DOHH2 (cell line): ENCODE data around the gene MTHFD1.

Experiments used
- H3F3A ChIP-seq: fragments of 200-600 bp; sonication (generic), shearing (Covaris generic); 2 replicates; pipeline ENCODE4 v1.6.0; 2016; ENCODE audit warnings: antibody characterized with exemption, mild to moderate bottlenecking; ENCODE audit not compliant: control insufficient read depth, insufficient read depth
- H3K27ac ChIP-seq: fragments of 200-600 bp; sonication (generic); 2 replicates; pipeline ENCODE4 v1.5.1; 2014; ENCODE audit warnings: low read depth, mild to moderate bottlenecking, low read length, moderate library complexity
- H3K27me3 ChIP-seq: fragments of 200-600 bp; sonication (generic); 2 replicates; pipeline ENCODE4 v1.6.1; 2014; ENCODE audit warnings: mild to moderate bottlenecking, low read length, mixed read lengths; ENCODE audit not compliant: control insufficient read depth
- H3K36me3 ChIP-seq: fragments of 200-600 bp; sonication (generic); 2 replicates; pipeline ENCODE4 v1.6.1; 2014; ENCODE audit warnings: mild to moderate bottlenecking, low read length, moderate library complexity, mixed read lengths; ENCODE audit not compliant: control insufficient read depth
- H3K4me1 ChIP-seq: fragments of 200-600 bp; sonication (generic); 2 replicates; pipeline ENCODE4 v1.6.1; 2014; ENCODE audit warnings: mild to moderate bottlenecking, low read length, mixed read lengths; ENCODE audit not compliant: control insufficient read depth
- H3K4me2 ChIP-seq: fragments of 200-600 bp; sonication (generic); 2 replicates; pipeline ENCODE4 v1.6.0; 2014; ENCODE audit warnings: mild to moderate bottlenecking, low read length, moderate library complexity
- H3K4me3 ChIP-seq: fragments of 200-600 bp; sonication (generic); 2 replicates; pipeline ENCODE4 v1.5.1; 2014; ENCODE audit warnings: mild to moderate bottlenecking, low read length, mixed read lengths
- H3K79me2 ChIP-seq: fragments of 200-600 bp; sonication (generic); 2 replicates; pipeline ENCODE4 v1.6.1; 2014; ENCODE audit warnings: mild to moderate bottlenecking, low read length, mixed read lengths; ENCODE audit not compliant: control insufficient read depth
- H3K9me2 ChIP-seq: fragments of 200-600 bp; sonication (generic); replicated peaks from 2 replicates; pipeline ENCODE4 v1.6.1; 2014; ENCODE audit warnings: mild to moderate bottlenecking, low read length, mixed read lengths; ENCODE audit not compliant: control insufficient read depth
- H3K9me3 ChIP-seq: fragments of 200-600 bp; sonication (generic); 2 replicates; pipeline ENCODE4 v1.6.1; 2014; ENCODE audit warnings: antibody characterized with exemption, low read length, mixed read lengths; ENCODE audit not compliant: control insufficient read depth, insufficient read depth
- H4K20me1 ChIP-seq: fragments of 200-600 bp; sonication (generic); 2 replicates; pipeline ENCODE4 v1.6.0; 2014; ENCODE audit warnings: low read depth, mild to moderate bottlenecking, antibody characterized with exemption, low read length, moderate library complexity; ENCODE audit not compliant: control insufficient read depth, insufficient read depth
- CTCF ChIP-seq: fragments of 200-600 bp; sonication (generic); IDR thresholded peaks from one replicate; pipeline ENCODE4 v1.5.1; 2014; ENCODE audit warnings: antibody characterized with exemption, mild to moderate bottlenecking, low read depth, low read length; ENCODE audit not compliant: poor library complexity, severe bottlenecking
- EZH2phosphoT487 ChIP-seq: fragments of 200-600 bp; sonication (generic); IDR thresholded peaks from 2 replicates; pipeline ENCODE4 v1.6.1; 2017; ENCODE audit warnings: borderline replicate concordance, mild to moderate bottlenecking, antibody characterized with exemption, low read length, moderate library complexity, mixed read lengths

The MTHFD1 gene

GRCh38 chr14:64506721-64507120 is 118.6 kb downstream of the MTHFD1 start:
- H3K27me3 ChIP-seq: no peaks in the 10 kb centered on the region; the same call in 1 of the 2 replicates
- H4K20me1 ChIP-seq: peaks cover 20% of the 10 kb centered on the region
- peaks cover 88% of the 10 kb centered on the region for H3K79me2 ChIP-seq
- peaks cover 52% of the 10 kb centered on the region for H3K36me3 ChIP-seq
- no peaks in the 10 kb centered on the region for H3K9me3 ChIP-seq
- H3K9me2 ChIP-seq: no peaks in the 10 kb centered on the region
- H3K4me1 ChIP-seq: peaks cover 58% of the 10 kb centered on the region
- H3K4me2 ChIP-seq: peak overlapping the region; percentile 90
- peak overlapping the region; percentile 87 for H3K4me3 ChIP-seq
- peak overlapping the region; percentile 95 for H3K27ac ChIP-seq
- peaks cover 23% of the 10 kb centered on the region for H3F3A ChIP-seq
- TF ChIP-seq EZH2phosphoT487 (no peak), CTCF (no peak)

GRCh38 chr14:64507376-64508156 is 119.4 kb downstream of the MTHFD1 start:
- Histone ChIP-seq H3K4me1 (peaks cover 55% of the 10 kb centered on the region), H3K9me2 (no peaks in the 10 kb centered on the region), H3K4me3 (peak overlapping the region; percentile 87), H4K20me1 (peaks cover 26% of the 10 kb centered on the region), H3K36me3 (peaks cover 50% of the 10 kb centered on the region), H3F3A (peaks cover 23% of the 10 kb centered on the region), H3K4me2 (peak overlapping the region; percentile 90), H3K79me2 (peaks cover 88% of the 10 kb centered on the region), H3K27ac (0 out of 2 replicates have a peak overlapping the region, but pooled peaks have one; percentile 95), H3K27me3 (no peaks in the 10 kb centered on the region; the same call in 1 of the 2 replicates), H3K9me3 (no peaks in the 10 kb centered on the region)
- TF ChIP-seq CTCF (no peak), EZH2phosphoT487 (no peak)

GRCh38 chr14:64508215-64508776 is 120.1 kb downstream of the MTHFD1 start:
- Histone ChIP-seq H3K27ac (peak overlapping the region; percentile 18), H3F3A (peaks cover 18% of the 10 kb centered on the region), H3K4me1 (peaks cover 55% of the 10 kb centered on the region), H3K27me3 (no peaks in the 10 kb centered on the region; the same call in 1 of the 2 replicates), H3K4me2 (peak overlapping the region; percentile 90), H4K20me1 (peaks cover 34% of the 10 kb centered on the region), H3K9me2 (no peaks in the 10 kb centered on the region), H3K9me3 (no peaks in the 10 kb centered on the region), H3K36me3 (peaks cover 50% of the 10 kb centered on the region), H3K4me3 (peak overlapping the region; percentile 87), H3K79me2 (peaks cover 88% of the 10 kb centered on the region)
- TF ChIP-seq CTCF (no peak), EZH2phosphoT487 (no peak)
